Jurkat, Clone E6-1 (cell line): ENCODE results near the gene RAC3.
A peak's percentile ranks its signal among the peaks of the same experiment; 100 is the strongest.

ENCODE experiments used
- DNase-seq: peaks from one replicate; pipeline ENCODE4 v3.0.0-alpha.2; 2011; ENCODE audit warnings: low read depth, low spot score
- H3K4me3 ChIP-seq: 2 replicates; pipeline ENCODE4 v1.5.1; 2011; ENCODE audit warnings: mild to moderate bottlenecking, low read length, control low read depth, moderate library complexity

RAC3 gene

DNA sequence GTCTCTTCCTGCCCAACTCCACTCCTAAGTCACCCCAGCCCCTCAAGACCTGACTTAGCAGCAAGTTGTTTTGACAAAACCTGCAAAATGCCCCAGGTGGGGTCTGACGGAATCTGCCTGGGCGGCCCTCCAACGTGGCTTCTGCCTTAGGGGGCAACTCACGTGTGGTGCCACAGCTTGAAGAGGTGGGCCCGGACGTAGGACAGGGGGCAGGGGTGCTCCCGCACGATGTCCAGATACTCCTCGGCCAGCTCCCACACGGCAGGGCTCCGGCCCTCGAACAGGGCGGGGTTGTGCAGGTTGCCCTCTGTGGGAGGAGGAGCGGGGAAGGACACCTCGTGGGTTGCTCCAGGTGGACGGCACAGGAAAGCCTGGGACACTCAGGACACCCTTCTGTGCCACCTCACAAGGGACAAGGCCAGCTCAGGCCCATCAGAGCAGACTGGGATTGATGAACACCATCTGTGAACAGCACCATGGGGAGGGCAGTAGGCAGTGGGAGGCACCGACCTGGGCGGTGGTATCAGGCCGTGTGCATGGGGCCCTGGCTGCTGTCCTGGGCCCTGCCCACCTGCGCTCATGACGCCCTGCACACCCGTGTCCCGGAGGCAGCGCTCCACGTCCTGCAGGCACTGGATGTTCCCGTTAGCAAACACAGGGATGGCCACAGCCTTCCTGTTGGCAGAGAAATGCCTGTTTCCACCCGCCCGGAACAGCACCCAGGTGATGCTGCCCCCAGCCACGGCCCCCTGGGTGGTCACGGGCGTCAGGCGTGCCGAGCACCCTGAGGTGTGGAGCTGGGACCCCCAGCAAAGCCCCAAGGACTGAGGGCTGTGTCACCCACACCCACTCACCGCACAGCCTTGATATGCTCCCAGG, 29.8 kb downstream of the RAC3 start:
- DNase-seq: no peak
- H3K4me3 ChIP-seq: no peak overlapping the region

DNA sequence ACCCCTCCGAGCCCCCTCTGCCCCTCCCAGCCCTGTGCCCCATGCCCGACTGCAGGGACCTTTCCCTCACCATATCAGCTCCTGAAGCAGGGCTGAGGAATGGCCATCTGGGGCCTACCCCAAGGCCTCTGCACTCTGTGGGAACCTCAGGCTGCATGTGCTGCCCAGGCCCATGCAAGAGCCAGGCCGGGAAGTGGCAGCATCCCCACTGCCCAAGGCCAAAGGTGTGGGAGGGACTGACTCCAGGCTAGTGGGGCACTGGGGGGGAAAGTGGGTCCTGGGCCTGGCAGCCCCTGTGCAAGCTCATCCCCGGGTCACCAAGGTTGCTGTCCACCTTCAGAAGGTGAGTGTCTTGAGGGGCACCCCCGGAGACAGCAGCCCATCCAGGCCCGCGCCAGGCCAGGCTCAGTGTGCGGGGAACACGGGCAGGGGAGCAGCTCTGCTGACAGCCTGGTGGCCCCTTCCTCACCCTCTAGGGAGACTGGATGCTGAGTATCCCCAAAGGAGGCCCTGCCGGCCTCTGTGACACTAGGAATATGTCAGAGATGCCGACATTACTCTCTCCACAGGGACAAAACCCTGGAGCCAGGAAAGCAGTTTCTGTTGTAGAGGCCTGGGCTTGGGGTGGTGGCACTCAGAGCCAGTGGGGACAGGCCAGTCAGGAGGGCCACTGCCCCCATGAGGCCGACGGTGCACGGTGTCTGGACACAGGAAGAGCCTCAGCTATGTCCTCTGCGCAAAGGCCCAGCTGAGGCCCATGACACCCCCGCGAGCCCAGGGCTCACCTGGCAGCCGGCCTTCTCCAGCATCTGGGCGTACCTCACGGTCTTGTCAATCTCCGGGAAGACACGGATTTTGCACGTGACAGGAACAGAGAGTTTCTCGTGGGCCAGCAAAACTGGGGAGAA, 30.9 kb downstream of the RAC3 start:
- H3K4me3 ChIP-seq: no peak overlapping the region
- no peak for DNase-seq

DNA sequence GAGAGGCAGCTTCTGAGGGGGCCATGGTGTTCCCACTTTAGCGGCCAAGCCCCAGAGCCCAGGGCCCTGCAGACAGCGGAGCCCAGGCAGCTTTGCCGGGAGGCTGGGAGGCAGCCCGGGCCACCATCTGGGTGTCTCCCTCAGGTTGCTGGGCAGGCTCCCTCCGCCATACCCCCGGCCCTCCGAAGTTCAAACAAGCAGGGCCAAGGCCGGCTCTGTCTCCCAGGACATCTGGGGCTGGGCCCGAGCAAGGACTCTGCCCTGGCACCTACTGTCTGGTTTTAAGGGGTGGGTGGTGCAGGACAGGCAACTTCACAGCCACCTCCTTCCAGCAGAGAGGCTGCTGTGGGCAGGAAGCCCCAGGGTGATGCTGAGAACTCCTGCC, 31.5 kb downstream of the RAC3 start:
- H3K4me3 ChIP-seq: no peak overlapping the region
- DNase-seq: no peak

DNA sequence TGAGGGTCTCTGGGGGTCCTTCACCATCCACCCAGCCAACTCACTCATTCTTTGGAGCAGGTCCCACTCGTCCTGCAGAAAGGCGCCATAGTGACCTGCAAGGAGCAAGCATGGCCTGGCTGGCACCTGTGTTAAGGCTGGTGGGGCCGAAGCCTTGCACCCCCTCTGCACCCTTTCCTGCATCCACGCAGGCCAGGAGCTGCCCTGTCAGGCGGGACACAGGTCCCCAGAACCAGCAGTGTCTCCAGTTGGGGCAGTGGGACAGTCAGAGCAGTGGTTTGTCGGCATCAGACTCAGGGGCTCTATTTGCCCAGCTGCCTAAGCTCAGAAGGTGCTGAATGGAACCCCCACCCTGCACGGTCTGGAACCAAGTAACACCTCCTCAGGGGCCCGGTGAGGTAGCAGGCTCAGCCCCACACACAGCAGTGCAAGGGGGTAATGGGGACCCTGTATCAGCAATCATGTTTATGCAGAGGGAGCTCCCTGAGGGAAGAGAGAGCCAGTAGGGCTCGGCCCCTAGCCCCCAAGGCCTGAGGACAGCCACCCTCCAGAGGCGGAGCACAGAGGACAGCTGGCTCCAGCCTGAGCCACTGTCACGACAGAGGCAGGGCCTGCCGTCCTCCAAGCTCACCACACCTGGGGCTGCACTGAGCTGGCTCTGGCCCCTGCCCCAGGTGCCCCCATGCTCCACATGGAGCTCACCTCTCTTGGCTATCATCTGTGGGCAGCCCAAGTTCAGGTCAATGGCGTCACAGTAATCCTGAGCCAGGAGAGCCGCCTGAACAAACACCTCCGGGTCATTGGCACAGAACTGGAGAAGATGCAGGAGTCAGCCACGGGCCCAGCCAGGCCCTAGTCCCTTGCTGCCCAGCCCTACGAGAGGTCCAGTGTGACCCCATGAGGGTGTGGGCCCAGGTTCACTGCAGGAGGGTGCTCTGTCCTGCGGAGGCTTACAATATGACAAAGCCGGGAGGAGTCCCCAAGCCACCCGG, 32.2 kb downstream of the RAC3 start:
- no peak for DNase-seq
- peak overlapping the region; percentile 84 for H3K4me3 ChIP-seq

DNA sequence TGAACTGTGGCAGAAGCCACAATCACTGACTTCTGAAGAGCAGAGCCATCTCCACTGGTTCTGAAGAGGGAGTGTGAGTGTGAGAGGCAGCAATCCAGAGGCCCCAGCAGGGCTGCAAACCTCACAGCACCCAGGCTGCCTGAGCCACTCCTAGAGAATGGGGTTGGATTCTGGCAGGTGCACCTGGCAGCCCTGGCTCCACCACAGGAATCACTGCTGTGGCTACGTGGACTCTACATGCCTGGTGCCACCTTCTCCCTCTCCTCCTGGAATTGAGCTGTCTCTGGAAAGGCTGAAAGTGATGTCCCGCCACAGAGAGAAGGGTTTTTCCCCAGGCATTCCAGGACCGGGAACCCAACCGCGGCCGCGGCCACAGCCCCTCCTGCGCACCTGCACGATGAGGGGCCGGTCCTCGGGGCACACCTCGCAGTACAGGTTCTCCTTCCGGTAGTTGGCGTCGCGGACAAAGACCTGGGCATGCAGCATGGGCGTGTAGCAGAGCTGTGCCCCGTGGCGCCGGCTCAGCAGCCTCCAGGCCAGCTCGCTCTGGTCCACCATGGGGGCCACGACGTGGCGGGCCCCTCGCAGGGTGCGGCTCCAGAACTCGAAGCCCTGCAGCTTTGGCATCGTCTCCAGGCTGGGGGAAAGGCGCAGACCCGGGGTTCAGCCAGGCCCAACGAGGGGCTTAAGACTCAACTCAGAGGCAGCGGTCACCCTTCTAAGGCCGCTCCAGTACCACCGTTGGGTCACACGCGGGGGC, 33.1 kb downstream of the RAC3 start:
- DNase-seq: no peak
- H3K4me3 ChIP-seq: peak overlapping the region; percentile 84

DNA sequence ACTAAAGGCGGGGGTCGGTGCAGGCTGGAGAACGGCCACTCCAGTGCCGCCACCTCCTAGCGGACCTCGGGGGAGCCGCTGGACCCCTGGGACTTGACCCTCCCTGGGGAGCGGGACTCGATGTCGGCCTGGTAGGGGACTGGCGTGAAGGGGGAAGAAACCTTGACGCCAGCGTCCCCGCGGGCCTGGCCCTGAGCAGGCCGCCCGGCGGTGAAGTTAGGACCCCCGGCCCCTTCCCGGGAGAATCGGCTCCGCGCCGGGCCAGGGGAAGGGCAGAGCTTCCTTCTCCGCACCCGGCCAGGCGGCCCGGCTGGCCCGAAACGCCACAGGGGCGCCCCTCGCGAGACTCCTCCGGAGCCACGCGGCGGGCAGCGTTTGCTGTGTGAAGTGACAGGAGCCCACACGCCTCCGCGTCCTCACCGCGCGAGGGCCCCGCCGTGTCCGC, 33.7 kb downstream of the RAC3 start:
- H3K4me3 ChIP-seq: peak overlapping the region; percentile 84
- no peak for DNase-seq

DNA sequence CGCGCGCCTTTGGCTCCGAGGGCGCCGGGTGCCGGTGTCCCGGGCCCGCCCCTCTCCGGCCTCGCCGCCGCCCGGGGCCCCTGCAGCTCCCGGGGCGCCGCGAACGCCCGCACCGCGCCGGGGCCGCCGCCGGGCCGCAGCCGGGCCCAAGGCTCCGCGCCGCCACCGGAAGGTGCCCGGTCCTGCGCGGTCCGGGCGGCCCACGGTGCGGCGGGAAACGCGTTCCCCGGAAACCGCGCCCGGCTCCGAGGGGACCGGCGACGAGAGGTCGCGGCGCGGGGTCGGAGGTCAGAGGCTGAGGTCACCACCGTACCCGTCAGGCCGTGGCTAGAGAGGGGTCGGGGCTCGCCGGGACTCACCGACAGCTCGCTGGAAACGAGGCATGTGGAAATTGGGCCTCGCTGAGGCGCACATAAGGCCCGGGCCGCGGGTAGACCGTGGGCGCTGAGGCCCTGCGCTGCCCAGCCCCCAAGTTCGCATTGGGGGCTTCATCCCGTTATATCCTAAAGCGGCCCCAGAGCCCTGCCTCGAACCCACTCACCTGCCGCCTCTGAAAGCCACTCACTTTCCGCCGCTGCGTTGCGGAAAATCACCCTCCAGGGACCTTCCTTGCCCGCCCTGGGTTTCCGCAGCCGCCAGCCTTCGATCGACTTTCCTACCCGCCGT, 34.3 kb downstream of the RAC3 start, which contains the start of gene DUS1L:
DUS1L (minus strand) TSS at position 167 of the 666 bp plus-strand sequence. CDS start 745 bp downstream, outside the sequence.
- DNase-seq: peak; percentile 41
- H3K4me3 ChIP-seq: peak within 1 kb of the TSS; percentile 84

DNA sequence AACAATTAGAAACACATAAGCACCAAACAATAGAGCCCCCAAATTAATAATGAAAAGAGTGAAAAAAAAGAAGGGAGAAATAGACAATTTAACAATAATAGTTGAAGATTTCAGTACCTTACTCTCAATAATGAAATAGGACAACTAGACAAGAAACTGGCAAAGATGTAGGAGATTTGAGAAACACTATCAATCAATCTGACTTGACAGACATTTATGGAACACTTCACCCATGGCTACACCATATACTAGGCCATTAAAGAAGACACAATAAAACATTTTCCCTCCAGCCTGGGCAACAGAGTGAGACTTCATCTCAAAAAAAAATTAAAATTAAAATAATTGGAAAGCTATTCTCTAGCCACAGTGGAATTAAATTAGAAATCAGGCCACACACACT, 39.1 kb downstream of the RAC3 start:
- DNase-seq: no peak
- no peak overlapping the region for H3K4me3 ChIP-seq

DNA sequence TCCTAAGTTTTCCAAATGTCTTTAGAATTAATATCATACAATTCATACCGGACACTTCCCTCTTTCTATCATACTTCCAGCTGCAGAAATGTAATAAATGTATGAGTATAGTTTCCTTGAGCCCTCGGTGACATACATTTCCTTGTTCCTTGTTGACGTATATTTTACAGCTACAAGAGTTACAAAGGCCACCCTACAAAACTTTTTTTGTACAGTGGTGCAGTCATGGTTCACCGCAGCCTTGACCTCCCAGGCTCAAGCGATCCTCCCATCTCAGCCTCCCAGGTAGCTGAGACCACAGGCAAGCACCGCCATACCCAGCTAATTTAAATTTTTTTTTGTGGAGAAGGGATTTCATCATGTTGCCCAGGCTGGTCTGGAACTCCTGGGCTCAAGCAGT, 41.3 kb downstream of the RAC3 start:
- no peak overlapping the region for H3K4me3 ChIP-seq
- no peak for DNase-seq

DNA sequence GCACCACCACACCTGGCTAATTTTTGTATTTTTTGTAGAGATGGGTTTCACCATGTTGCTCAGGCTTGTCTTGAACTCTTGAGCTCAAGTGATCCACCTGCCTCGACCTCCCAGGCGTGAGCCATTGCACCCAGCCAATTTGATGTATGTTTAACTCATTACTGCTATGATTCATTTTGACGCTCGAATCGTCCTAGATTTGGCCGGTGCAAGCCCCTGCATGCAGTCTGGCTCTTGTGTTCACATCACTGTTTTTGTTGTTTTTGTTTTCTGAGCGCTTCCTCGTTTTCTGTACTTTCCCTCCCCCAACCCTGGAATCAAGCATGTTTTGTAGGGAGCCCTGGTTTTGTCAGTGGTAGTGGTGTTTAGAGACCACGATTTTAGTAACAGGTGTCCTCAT, 42.0 kb downstream of the RAC3 start:
- H3K4me3 ChIP-seq: no peak overlapping the region
- DNase-seq: no peak

DNA sequence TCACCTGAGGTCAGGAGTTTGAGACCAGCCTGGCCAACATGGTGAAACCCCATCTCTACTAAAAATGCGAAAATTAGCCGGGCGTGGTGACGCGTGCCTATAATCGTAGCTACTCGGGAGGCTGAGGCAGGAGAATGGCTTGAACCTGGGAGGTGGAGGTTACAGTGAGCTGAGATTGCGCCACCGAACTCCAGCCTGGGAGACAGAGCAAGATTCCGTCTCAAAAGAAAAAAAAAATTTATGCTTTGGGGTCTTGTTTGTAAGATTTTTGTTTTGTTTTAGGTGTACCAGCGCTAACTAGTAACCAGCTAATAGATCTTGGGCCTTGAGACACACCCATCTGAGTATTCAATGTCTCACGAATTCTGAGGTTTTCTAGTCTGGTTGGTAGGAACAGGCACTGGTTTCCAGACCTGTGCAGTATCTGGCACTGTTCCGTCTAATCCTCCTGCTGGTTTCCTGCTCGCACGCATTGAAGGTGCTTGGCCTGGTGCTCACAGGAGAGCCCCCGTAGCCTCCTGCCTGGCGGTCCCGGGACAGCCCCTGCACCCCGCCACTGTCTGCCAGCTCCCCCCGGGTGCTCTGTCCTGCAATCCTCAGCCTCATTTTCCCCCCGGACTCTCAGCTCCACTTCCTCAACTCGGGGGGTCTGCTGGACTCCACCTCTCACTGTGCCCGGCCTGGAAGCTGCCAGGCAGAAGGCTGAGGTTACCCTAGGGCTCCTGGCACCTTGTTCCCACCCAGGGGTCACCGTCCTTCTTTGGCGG, 44.7 kb downstream of the RAC3 start:
- no peak overlapping the region for H3K4me3 ChIP-seq
- no peak for DNase-seq

DNA sequence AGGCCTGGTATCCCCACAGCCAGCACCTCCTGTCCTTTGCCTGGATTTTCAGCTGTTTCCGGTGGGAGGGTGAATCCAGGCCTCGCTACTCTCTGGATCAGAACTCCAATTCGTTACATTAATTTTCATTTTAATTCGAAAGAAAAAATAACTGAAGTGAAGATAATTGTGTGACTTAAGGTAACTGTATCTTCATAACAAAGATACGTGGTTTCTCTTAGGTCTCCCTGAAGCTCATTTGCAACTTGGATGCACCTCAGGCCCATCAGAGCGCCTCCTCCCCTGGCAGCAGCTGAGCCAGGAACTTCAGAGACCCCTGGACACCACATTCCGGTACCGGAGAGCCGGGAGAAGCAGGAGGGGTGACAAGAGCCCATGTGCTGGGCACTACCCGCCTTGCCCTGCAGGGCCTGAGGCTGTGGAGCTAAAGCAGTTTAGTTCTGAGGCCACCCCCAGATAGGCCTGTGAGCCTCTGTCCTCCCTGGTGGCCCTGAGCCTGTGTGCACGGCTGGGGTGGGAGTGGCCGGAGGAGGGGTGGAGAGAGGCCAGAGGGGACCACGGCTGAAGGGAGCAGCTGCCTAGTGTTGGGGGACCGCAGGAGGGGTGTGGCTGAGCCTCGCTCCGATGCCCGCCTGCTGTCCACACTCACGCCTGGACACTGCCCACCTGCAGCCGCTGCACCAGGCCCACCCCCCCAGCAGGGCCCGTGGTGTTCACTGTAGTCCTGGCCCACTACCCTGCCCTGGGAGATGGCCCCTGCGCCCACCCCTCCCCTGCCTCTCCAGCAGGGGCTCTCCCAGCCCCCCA, 45.5 kb downstream of the RAC3 start:
- no peak overlapping the region for H3K4me3 ChIP-seq
- DNase-seq: no peak

DNA sequence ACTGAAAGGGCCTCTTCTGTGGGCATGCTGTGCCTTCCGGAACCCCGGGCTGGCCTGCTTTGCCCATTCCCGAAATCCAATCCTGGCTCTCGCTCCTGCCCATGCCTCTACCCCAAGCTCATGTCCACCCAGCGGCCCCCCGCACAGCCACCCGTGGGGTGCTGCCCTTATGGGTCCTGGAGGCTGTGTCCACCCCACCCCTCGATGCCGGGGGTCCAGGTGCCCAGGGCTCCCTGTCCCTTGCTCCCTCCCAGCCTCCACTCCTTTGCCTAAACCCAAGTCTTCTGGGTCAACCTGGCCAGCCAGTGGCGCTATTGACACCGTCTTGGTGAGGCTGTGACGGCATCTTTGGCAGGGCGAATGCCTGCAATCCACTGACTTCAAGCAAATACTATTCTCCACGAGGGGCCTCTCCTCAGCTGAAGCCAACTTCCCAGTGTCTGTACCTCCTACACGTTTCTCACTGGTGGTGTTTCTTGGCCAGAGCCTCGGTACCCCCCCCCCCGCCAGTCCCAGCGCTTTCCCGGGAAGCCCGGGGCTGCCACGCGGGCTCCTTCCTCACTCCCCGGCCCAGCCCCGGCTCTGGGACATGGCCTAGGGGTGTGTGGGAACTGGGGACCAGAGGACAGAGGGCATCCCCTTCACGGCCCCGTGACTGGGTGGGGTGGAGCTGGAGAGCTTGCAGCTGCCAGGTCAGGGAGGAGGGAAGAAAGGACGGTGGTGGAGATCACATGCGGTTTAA, 46.3 kb downstream of the RAC3 start:
- no peak overlapping the region for H3K4me3 ChIP-seq
- DNase-seq: no peak

DNA sequence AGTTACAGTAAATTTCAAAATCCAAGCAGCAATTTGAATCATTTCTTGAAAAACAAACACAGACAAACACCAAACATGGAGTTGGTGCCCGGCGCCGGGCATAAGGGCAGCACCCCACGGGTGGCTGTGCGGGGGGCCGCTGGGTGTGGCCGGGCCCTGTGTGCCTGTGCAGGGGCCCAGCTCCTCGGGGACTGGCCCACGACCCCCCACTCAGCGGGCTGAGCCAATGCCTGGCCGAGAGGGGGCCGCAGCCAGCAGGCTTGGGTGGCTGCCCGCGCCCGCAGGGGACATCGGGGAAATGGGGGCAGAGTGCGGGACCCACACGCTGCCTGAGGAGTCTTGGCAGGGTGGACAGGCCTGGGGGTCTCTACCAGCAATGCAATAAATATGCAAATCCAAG, 47.0 kb downstream of the RAC3 start:
- no peak overlapping the region for H3K4me3 ChIP-seq
- no peak for DNase-seq

DNA sequence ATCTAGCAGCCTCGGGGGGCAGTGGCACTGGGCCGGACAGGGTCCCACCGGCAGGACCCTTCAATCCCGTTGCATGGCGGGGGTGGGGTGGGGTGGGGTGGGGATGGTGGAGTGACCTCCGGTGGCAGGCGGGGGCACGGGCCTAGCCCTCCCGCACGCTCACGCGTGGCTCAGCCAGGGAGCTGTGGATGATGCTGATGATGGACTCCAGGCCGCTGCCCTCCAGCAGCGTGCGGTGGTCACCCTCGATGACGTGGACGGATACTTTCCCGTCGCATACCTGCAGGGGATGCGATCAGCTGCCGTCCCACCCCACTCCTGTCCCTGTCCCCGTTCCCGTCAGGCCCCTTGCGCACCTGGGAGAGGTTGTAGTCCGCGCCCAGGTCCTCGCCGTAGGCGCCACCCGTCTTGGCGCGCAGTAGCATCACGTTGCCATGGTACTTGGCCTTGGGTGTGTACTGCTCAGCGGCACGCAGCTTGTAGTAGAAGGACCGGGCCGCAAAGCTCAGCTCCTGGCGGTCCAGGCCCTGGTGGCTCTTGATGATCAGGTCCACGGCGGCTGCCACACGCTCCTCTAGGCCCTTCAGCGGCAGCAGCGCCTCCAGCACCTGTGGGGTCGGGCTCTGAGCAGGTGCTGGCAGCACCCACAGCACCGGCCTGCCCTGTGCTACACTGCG, 47.7 kb downstream of the RAC3 start:
- H3K4me3 ChIP-seq: no peak overlapping the region
- no peak for DNase-seq
